Activated naive CD4-positive, alpha-beta T cell treated with anti-CD3 and anti-CD28 coated beads, Interleukin-2, amount 50 U/mL, for 24 hours (primary cell): Measurements from ENCODE around the gene TFAP2C.

Experiments used
- H3K27ac Mint-ChIP-seq: one replicate; pipeline ENCODE4 v1.8.0; 2021; ENCODE audit warnings: mild to moderate bottlenecking, mixed read lengths
- H3K27me3 Mint-ChIP-seq: one replicate; pipeline ENCODE4 v1.8.0; 2021; ENCODE audit warnings: mixed read lengths
- H3K36me3 Mint-ChIP-seq: one replicate; pipeline ENCODE4 v1.8.0; 2021; ENCODE audit warnings: mixed read lengths
- H3K4me1 Mint-ChIP-seq: one replicate; pipeline ENCODE4 v1.8.0; 2021; ENCODE audit warnings: mixed read lengths
- H3K4me3 Mint-ChIP-seq: one replicate; pipeline ENCODE4 v1.8.0; 2021; ENCODE audit warnings: mild to moderate bottlenecking, mixed read lengths
- H3K9me3 Mint-ChIP-seq: one replicate; pipeline ENCODE4 v1.8.0; 2021; ENCODE audit warnings: mixed read lengths

Gene TFAP2C

DNA sequence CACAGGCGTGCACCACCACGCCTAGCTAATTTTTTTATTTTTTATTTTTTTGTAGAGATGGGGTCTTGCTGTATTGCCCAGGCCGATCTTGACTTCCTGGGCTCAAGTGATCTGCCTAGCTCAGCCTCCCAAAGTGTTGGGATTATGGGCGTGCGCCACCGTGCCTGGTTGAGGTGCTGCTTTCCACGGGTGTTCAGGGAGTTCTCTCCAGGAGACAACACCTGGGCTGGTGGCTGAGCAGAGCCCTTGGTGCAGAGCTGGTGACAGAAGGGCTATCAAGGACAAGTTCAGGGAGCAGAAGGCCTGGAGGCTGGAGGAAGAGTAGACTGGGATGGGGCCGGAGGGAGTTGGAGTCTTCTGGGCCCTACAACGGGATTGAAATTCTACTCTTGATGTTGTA is 34.6 kb downstream of the TFAP2C start:
- H3K27ac Mint-ChIP-seq, result no peak overlapping the region
- peaks cover 5% of the 10 kb centered on the region for H3K27me3 Mint-ChIP-seq
- H3K4me3 Mint-ChIP-seq, result no peak overlapping the region
- H3K4me1 Mint-ChIP-seq, result no peaks in the 10 kb centered on the region
- no peaks in the 10 kb centered on the region for H3K9me3 Mint-ChIP-seq
- H3K36me3 Mint-ChIP-seq, result no peaks in the 10 kb centered on the region

DNA sequence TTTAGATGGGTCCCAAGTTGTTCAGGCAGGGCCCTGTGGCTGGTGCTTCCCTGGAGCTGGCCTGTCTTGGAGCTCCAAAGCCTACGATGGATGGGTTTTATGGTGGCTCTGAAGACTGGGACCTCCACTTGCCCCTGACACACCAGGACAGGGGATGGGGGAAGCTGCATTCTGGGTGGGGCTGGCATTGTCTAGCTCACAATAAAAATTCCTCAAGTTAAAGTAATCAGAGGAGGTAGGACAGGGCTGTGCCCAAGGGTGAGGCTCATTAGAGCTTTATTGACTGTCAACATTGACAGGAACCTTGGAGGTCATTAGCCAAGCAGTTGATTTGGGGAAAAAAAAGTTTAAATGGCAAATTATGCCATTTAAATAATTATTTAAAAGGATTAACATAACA is 35.7 kb downstream of the TFAP2C start:
- Mint-ChIP-seq H3K27ac (no peak overlapping the region), H3K9me3 (no peaks in the 10 kb centered on the region)

DNA sequence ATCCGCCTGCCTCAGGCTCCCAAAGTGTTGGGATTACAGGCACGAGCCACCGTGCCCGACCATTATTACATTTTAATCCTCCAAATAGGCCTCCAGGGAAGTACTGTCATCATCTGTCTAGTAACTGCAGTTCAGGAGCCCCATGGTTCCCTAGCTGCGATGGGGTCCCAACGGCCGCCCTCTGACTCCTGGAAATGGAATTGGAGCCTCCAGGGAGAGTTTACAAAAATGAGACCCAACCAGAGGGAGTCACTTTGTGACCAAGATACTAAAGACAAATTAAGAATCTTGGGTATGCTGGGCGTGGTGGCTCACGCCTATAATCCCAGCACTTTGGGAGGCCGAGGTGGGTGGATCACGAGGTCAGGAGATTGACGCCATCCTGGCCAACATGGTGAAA is 36.7 kb downstream of the TFAP2C start:
- Mint-ChIP-seq H3K36me3 (no peaks in the 10 kb centered on the region), H3K27me3 (peaks cover under 1% of the 10 kb centered on the region), H3K27ac (no peak overlapping the region), H3K9me3 (no peaks in the 10 kb centered on the region), H3K4me1 (no peaks in the 10 kb centered on the region), H3K4me3 (no peak overlapping the region)

More for the DNA sequence above, 35.7 kb downstream of the TFAP2C start:
- H3K4me3 Mint-ChIP-seq, result no peak overlapping the region
- peaks cover 4% of the 10 kb centered on the region for H3K27me3 Mint-ChIP-seq
- no peaks in the 10 kb centered on the region for H3K4me1 Mint-ChIP-seq
- no peaks in the 10 kb centered on the region for H3K36me3 Mint-ChIP-seq

DNA sequence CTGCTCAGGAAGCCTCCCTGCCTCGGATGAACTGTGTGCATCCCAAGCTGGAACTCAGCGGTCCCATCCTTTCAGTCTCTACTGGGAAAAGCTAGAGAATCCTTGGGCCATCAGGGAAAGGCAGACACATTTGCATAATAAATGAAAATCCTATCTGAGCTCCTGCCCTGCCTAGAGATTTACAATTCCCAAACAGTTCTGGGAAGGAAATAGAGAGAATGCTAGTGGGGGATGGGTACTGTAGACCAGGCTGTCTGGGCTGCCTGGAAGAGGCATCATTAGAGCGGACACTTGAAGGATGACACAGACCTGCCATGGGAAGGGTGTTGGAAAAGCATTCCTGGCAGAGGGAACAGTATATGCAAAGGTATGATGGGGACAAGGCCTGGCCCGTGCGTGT is 44.3 kb downstream of the TFAP2C start:
- H3K9me3 Mint-ChIP-seq, result no peaks in the 10 kb centered on the region
- H3K4me3 Mint-ChIP-seq, result no peak overlapping the region
- no peaks in the 10 kb centered on the region for H3K4me1 Mint-ChIP-seq
- H3K36me3 Mint-ChIP-seq, result no peaks in the 10 kb centered on the region
- H3K27me3 Mint-ChIP-seq, result peaks cover 9% of the 10 kb centered on the region
- H3K27ac Mint-ChIP-seq, result no peak overlapping the region

DNA sequence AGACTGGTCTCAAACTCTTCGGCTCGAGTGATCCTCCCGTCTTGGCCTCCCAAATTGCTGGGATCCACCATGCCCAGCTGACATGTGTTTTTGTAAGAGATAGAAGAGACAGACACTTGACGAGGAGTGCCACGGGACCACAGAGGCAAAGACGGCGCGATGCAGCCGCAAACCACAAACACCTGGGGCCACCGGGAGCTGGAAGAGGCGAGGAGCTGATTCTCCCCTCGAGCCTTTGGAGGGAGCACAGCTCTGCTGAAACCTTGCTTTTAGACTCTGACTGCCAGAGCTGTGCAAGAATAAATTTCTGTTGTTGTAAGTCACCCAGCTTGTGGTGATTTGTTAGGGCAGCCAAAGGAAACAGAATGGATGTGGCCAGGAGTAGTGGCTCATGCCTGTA is 46.9 kb downstream of the TFAP2C start:
- no peaks in the 10 kb centered on the region for H3K36me3 Mint-ChIP-seq
- no peak overlapping the region for H3K27ac Mint-ChIP-seq
- no peaks in the 10 kb centered on the region for H3K4me1 Mint-ChIP-seq
- peaks cover 7% of the 10 kb centered on the region for H3K27me3 Mint-ChIP-seq
- H3K9me3 Mint-ChIP-seq, result no peaks in the 10 kb centered on the region
- no peak overlapping the region for H3K4me3 Mint-ChIP-seq

DNA sequence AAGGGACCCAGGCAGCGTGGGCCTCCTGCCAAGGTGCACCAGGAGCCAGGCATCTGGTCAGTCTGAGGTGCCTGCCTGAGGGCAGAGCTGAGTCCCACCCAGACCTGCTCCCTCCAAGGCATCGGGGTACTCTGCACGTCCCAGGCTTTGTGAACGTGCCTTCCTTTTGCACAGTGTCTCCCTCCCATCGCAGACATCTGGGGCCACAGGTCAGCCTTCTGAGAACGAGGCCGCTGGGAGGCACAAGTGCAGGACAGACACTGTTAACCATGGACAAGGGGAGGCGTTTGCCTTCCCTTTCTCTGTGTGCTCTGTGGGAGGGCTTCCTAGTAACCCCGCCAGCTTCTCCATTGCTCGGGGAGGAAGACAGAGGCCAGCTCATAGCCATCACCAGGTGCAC is 47.6 kb downstream of the TFAP2C start:
- Mint-ChIP-seq H3K9me3 (no peaks in the 10 kb centered on the region), H3K27me3 (peaks cover 6% of the 10 kb centered on the region), H3K4me1 (no peaks in the 10 kb centered on the region), H3K4me3 (no peak overlapping the region), H3K36me3 (no peaks in the 10 kb centered on the region), H3K27ac (no peak overlapping the region)

DNA sequence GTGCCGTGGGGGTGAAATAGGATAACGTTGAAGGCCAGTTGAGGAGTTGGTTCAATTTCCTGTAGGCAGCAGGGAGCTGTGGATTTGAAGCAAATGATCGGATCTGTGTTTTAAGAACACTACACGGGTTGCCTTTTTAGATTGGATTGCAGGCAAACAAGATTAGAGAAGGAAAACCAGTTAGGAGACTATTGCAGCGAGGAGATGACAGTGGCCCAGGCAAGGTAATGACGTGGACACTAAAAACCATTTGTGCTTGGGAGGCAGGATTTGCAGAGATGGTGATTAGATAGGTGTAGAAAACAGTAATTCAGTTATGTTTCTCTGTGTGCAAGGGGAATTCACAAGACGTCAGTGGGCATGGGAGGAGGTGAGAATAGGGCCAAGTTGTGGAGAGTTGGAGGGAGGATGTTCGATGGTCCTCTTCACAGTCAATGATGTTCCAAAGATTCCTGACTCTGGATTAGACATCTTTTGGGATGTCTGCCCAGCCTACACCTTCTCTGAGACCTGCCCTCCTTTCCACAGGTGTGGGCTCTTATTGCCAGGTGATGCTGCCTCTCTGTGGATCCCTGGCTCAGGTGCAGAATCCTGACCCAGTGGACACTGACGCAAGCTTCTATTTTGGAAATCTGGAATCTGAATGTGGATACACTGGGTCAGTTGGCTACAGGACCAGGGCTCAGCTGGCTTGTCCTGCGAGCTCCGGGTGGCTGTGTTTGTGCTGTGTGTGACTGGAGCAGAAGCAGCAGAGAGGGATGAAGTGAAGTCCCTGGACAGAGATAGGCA is 54.2 kb downstream of the TFAP2C start:
- no peak overlapping the region for H3K27ac Mint-ChIP-seq

DNA sequence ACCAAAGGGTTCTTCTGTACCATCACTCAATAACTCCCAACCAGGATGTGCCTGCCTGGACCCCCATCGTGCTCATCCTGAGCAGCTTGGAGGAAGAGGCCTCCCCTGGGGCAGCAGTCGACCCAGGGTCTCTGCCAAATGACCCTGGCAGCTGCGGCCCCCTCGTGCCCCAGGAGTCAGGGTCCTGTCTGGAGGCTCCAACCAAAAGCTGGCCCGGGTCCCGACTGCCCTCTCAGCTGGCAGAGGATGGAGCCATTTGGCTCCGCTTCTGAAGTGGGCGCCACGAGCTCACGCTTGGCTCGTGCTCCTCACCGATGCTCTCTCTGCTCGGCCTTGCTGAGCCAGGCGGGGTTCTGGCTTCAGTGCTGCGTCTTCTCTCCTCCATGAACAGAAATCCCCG is 56.8 kb downstream of the TFAP2C start:
- H3K4me3 Mint-ChIP-seq, result no peak overlapping the region

More for the DNA sequence above, 54.2 kb downstream of the TFAP2C start:
- H3K9me3 Mint-ChIP-seq, result no peaks in the 10 kb centered on the region
- H3K27me3 Mint-ChIP-seq, result peaks cover 7% of the 10 kb centered on the region
- no peaks in the 10 kb centered on the region for H3K36me3 Mint-ChIP-seq
- no peaks in the 10 kb centered on the region for H3K4me1 Mint-ChIP-seq
- no peak overlapping the region for H3K4me3 Mint-ChIP-seq

DNA sequence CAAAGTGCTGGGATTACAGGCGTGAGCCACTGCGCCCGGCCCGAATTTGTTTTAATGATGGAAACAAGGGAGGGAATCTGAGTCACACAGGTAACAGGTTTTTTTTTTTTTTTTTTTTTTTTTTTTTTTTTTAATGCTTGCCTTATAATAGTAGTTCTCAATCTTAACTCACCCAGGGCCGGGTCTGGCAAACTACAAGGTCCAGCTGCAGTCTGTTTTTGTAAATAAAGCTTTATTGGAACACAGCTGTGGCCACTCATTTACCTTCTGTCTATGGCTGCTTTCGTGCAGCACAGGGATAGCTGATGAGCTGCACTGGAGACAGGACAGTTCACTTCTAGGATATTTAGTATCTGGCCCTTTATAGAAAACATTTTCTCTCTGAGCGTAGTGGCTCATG is 58.0 kb downstream of the TFAP2C start:
- Mint-ChIP-seq H3K27me3 (peaks cover 7% of the 10 kb centered on the region), H3K27ac (no peak overlapping the region), H3K9me3 (no peaks in the 10 kb centered on the region), H3K4me3 (no peak overlapping the region), H3K4me1 (no peaks in the 10 kb centered on the region), H3K36me3 (no peaks in the 10 kb centered on the region)

More for the DNA sequence above, 56.8 kb downstream of the TFAP2C start:
- Mint-ChIP-seq H3K27ac (no peak overlapping the region), H3K27me3 (peaks cover 7% of the 10 kb centered on the region), H3K9me3 (no peaks in the 10 kb centered on the region), H3K4me1 (no peaks in the 10 kb centered on the region), H3K36me3 (no peaks in the 10 kb centered on the region)

DNA sequence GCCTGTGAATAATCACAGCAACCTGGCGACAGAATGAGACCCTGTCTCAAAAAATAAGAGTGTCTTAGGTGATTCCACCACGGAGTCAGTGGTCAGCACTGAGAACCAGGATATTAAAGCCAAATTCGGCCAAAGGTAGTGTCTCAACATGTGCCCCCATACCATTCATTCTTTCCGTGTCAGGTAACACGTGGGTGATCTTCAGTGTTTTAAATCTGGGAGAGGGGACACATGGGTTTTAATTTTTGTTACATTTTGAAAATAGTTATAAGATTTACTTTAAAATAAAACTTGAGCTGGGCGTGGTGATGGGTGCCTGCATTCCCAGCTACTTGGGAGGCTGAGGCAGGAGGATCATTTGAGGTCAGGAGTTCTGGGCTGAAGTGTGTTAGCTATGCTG is 59.0 kb downstream of the TFAP2C start:
- Mint-ChIP-seq H3K27ac (no peak overlapping the region), H3K9me3 (no peaks in the 10 kb centered on the region)

More for the DNA sequence above, 59.0 kb downstream of the TFAP2C start:
- Mint-ChIP-seq H3K4me3 (no peak overlapping the region), H3K27me3 (peaks cover 2% of the 10 kb centered on the region), H3K4me1 (no peaks in the 10 kb centered on the region), H3K36me3 (no peaks in the 10 kb centered on the region)
